RWPE2 (cell line): ENCODE results near the gene RABAC1.

Source experiments
- ATAC-seq: fragments of 200-7000 bp; cut with Tn5 transposase; 3 replicates; pipeline ENCODE4 v1.9.1; 2021; ENCODE audit warnings: low read depth
- DNase-seq: peaks from one replicate; pipeline ENCODE4 v3.0.0-alpha.2; 2020; ENCODE audit warnings: low spot score
- H3K27ac ChIP-seq: fragments of 450-650 bp; 2 replicates; pipeline ENCODE4 v1.5.1; 2017; ENCODE audit warnings: mild to moderate bottlenecking; ENCODE audit not compliant: poor library complexity, severe bottlenecking
- H3K27me3 ChIP-seq: fragments of 250-450 bp; sonication (Bioruptor Pico); 2 replicates; pipeline ENCODE4 v1.5.1; 2021; ENCODE audit warnings: mild to moderate bottlenecking, moderate library complexity; ENCODE audit not compliant: insufficient read depth, poor library complexity, severe bottlenecking
- H3K36me3 ChIP-seq: fragments of 250-450 bp; sonication (Bioruptor Pico); 2 replicates; pipeline ENCODE4 v1.5.1; 2020; ENCODE audit warnings: low read depth, mild to moderate bottlenecking, moderate library complexity
- H3K4me1 ChIP-seq: fragments of 250-450 bp; sonication (Bioruptor Pico); 2 replicates; pipeline ENCODE4 v1.5.1; 2021; ENCODE audit warnings: mild to moderate bottlenecking, moderate library complexity; ENCODE audit not compliant: insufficient read depth, poor library complexity, severe bottlenecking
- H3K4me3 ChIP-seq: fragments of 250-450 bp; sonication (Bioruptor Pico); 2 replicates; pipeline ENCODE4 v1.5.1; 2021; ENCODE audit warnings: mild to moderate bottlenecking, moderate library complexity; ENCODE audit not compliant: severe bottlenecking
- H3K9me3 ChIP-seq: fragments of 250-450 bp; sonication (Bioruptor Pico); 2 replicates; pipeline ENCODE4 v1.5.1; 2021; ENCODE audit warnings: mild to moderate bottlenecking, moderate library complexity; ENCODE audit not compliant: severe bottlenecking
- TF ChIP-seq, protein P1 (sequence below): fragments of 450-650 bp; IDR thresholded peaks from one replicate; pipeline ENCODE4 v1.5.1; 2017; ENCODE audit warnings: mild to moderate bottlenecking, moderate library complexity; ENCODE audit not compliant: poor library complexity, severe bottlenecking

Gene RABAC1

DNA sequence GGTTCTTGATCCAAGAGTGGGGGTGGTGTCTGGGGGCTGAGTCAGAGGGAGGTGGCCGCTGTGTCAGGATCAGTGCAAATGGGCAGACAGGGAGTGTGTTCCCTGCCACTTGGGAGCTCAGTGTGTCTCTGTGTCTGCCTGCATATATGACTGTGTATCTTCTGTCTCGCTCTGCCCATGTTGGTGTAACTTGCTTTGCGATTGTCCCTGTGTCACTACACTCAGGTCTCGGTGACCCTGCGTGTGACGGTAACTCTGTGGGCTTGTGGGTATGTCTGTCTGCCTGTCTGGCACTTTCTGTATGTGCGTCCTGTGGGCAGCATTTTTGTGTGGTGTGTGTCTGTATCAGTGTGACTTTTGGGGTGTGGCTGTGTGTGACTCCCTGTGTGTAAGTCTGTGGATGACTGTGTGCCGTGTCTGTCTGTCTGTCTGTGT is 22.7 kb downstream of the RABAC1 start:
- H3K36me3 ChIP-seq: no peaks in the 10 kb centered on the region
- H3K4me3 ChIP-seq: no peak overlapping the region
- H3K27ac ChIP-seq: no peak overlapping the region
- DNase-seq: no peak
- peaks cover 4% of the 10 kb centered on the region for H3K4me1 ChIP-seq
- H3K9me3 ChIP-seq: no peaks in the 10 kb centered on the region
- TF ChIP-seq, protein P1, sequence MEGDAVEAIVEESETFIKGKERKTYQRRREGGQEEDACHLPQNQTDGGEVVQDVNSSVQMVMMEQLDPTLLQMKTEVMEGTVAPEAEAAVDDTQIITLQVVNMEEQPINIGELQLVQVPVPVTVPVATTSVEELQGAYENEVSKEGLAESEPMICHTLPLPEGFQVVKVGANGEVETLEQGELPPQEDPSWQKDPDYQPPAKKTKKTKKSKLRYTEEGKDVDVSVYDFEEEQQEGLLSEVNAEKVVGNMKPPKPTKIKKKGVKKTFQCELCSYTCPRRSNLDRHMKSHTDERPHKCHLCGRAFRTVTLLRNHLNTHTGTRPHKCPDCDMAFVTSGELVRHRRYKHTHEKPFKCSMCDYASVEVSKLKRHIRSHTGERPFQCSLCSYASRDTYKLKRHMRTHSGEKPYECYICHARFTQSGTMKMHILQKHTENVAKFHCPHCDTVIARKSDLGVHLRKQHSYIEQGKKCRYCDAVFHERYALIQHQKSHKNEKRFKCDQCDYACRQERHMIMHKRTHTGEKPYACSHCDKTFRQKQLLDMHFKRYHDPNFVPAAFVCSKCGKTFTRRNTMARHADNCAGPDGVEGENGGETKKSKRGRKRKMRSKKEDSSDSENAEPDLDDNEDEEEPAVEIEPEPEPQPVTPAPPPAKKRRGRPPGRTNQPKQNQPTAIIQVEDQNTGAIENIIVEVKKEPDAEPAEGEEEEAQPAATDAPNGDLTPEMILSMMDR: no peak
- H3K27me3 ChIP-seq: peaks cover 39% of the 10 kb centered on the region
- ATAC-seq: peak; percentile 48

DNA sequence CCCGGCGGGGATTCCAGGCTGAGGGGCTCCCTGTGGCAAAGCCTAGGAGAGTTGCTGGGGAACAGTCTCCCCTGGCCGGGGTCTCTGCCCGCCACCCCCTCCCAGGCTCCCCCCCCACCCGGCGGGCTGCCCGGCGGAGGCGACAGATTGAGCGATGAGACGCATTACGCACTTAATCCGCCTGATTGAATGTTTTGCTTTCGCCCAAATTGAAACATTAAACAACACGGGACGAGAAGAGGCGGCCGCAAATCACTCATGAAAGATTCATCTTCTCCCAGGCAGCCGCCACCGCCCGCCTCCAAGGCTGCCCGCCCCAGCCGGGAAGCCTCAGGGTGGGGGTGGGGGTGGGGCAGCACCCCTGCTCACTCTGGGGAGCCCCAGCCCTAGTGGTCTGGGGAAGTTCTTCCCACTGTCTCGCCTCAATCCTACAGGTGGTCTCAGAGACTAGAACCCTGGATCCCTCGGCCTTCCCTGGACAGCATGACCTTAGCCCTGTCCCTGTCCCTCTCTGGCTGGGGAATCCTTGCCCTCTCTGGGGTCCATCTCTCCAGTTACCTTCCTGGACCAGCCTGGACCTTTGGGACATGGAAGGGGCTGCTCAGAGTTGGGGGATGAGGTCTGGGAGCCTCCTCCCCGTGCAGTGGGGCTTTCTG is 23.2 kb downstream of the RABAC1 start:
- TF ChIP-seq, protein P1: no peak
- no peak overlapping the region for H3K27ac ChIP-seq
- H3K4me3 ChIP-seq: no peak overlapping the region
- DNase-seq (no peak), ATAC-seq (peak; percentile 13; the same call in 2 of the 3 replicates)
- no peaks in the 10 kb centered on the region for H3K9me3 ChIP-seq
- peaks cover 4% of the 10 kb centered on the region for H3K4me1 ChIP-seq
- no peaks in the 10 kb centered on the region for H3K36me3 ChIP-seq
- peaks cover 44% of the 10 kb centered on the region for H3K27me3 ChIP-seq

DNA sequence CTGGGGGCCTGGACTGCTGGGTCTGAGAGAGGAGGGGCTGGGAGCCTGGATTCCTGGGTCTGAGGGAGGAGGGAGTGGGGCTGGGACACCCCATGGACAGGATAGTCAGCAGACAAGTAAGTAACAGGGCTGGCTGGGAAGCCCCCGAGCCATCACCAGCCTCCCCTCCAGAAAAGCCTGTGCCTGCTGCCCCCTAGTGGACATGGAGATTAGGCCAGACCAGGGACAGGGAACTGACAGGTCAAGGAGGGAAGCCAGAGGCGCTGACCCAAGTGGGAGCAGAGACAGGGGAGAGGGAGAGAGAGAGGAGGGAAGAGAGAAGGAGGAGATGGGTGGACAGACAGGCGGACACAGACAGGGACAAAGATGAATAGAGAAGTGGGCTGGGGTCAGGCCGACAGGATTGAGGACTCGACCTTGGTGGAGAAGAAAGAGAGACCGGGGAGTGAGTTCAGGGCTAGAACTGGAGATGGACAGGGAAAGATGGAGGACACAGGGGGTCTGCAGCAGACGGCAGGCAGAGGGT is 24.2 kb downstream of the RABAC1 start:
- TF ChIP-seq, protein P1: peak; percentile 89

DNA sequence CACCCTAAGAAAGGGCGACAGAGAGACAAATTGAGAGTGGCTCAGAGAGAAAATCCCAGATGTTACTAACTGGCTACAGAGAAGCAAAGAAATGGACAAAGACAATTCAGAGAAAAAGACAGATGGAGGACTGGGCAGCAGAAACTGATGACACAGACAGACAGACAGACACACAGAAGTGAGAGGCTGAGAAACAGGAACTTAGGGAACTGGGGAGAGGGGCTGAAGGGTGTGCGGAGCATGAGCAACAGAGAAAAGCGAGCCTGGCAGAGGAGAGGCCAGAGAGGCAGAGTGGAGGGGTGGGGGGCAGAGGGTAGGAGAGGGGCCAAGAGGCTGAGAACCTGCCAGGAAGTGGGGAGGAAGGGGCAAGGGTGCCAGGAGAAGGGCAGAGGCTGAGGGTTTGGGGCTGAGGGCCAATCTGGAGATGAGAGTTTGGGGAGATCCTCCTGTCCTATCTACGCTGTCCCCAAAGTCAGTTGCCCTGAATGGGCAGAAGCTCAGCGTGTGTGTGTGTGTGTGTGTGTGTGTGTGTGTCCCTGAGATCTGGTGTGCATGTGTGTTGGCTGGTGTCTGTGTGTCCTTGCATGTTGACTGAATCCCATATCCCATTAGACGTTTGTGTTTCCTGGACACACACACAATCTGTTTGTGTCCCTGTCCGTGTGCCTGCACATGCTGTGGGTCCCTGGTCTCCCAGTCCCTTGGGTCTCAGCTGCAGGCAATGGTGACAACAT is 25.3 kb downstream of the RABAC1 start:
- no peaks in the 10 kb centered on the region for H3K9me3 ChIP-seq
- no peak overlapping the region for H3K27ac ChIP-seq
- H3K4me3 ChIP-seq: no peak overlapping the region
- DNase-seq (no peak), ATAC-seq (no peak)
- no peaks in the 10 kb centered on the region for H3K36me3 ChIP-seq
- H3K4me1 ChIP-seq: peaks cover 4% of the 10 kb centered on the region
- TF ChIP-seq, protein P1: no peak
- peaks cover 65% of the 10 kb centered on the region for H3K27me3 ChIP-seq

More for the DNA sequence above, 24.2 kb downstream of the RABAC1 start:
- peaks cover 54% of the 10 kb centered on the region for H3K27me3 ChIP-seq
- no peak overlapping the region for H3K27ac ChIP-seq
- ATAC-seq: peak; percentile 65
- no peaks in the 10 kb centered on the region for H3K36me3 ChIP-seq
- no peaks in the 10 kb centered on the region for H3K9me3 ChIP-seq
- no peak overlapping the region for H3K4me3 ChIP-seq
- H3K4me1 ChIP-seq: peaks cover 4% of the 10 kb centered on the region
- no peak for DNase-seq
